ENCODE results near the gene DAB1. TPM values are rescaled to one million over a fixed set of nuclear protein-coding genes. Genes with fewer than 3 reads are reported as not detected.

Gene DAB1
- total and polyA plus RNA-seq, 2 of the 8 experiments (the other 6 are each of a cell fraction or from before 2014, with no cell fraction given) = 4.4 to 11.8 TPM

- DNase-seq (ENCODE audit: low read depth in 1 of 2, low spot score in 2 of 2) (no peak), FAIRE-seq (no peak)
- no peaks in the 10 kb centered on the region for H3K79me2 ChIP-seq (ENCODE audit: control insufficient read depth in 1 of 2, insufficient read depth in 2 of 2, low read length in 2 of 2)
- no peak overlapping the region for H3K9ac ChIP-seq (replicated peaks in 1 of 4; ENCODE audit: extremely low read depth in 1 of 4, low read depth in 3 of 4, low read length in 3 of 4)
- WGBS, 2 experiments (ENCODE audit: extremely low coverage in 1 of 2, insufficient coverage in 1 of 2, insufficient read length in 1 of 2, insufficient replicate concordance in 2 of 2, low coverage in 1 of 2, low lambda C conversion rate in 2 of 2, missing lambda C conversion rate in 1 of 2) = 95% methylated on average over 8 of the region's 8 CpGs; no CpG with 5 or more reads in 1 of the 2 experiments
- H3K4ac ChIP-seq (replicated peaks; ENCODE audit: insufficient read length, low read depth, low read length) = no peak overlapping the region
- H4K91ac ChIP-seq (replicated peaks; ENCODE audit: insufficient read length, low read length) = no peak overlapping the region
- no peaks in the 10 kb centered on the region for H3K27me3 ChIP-seq (replicated peaks in 1 of 4; ENCODE audit: control insufficient read depth in 3 of 4, extremely low read depth in 1 of 4, insufficient read depth in 3 of 4, low read length in 3 of 4)
- H2BK120ac ChIP-seq (replicated peaks; ENCODE audit: low read depth, low read length) = no peak overlapping the region
- H3K56ac ChIP-seq (replicated peaks; ENCODE audit: insufficient read length, low read depth, low read length) = no peak overlapping the region
- H3K14ac ChIP-seq (ENCODE audit: insufficient read length) = no peak overlapping the region
- no peak overlapping the region for H3K18ac ChIP-seq (ENCODE audit: extremely low read depth, low read length)
- CTCF ChIA-PET (ENCODE audit: partially characterized antibody) = interaction anchor here (1.4 to 1.5 kb wide), 2 partner anchors 21 to 110 kb away, joined by 3 read pairs; no protein-coding TSS in a partner anchor
- H2BK20ac ChIP-seq (ENCODE audit: low read length) = no peak overlapping the region
- H2BK5ac ChIP-seq (ENCODE audit: low read depth, low read length) = 0 out of 2 replicates have a peak overlapping the region, but pooled peaks have one; percentile 10
- no peak overlapping the region for H4K5ac ChIP-seq (ENCODE audit: insufficient read length, low read depth, low read length)
- no peak overlapping the region for H2AFZ ChIP-seq (ENCODE audit: low read length)
- H3K4me3 ChIP-seq (ENCODE audit: extremely low read depth in 1 of 4, insufficient read depth in 2 of 4, low read depth in 3 of 4, low read length in 4 of 4) = no peak overlapping the region
- no peaks in the 10 kb centered on the region for H3K79me1 ChIP-seq (ENCODE audit: low read depth, low read length)
- no peak overlapping the region for H4K8ac ChIP-seq (ENCODE audit: extremely low read depth, insufficient read depth, low read length)
- H3K23me2 ChIP-seq (ENCODE audit: low read depth, low read length) = no peaks in the 10 kb centered on the region
- H3K27ac ChIP-seq (ENCODE audit: low read depth, low read length) = no peak overlapping the region
- no peak overlapping the region for H2AK5ac ChIP-seq (ENCODE audit: low read depth, low read length)
- no peak overlapping the region for H2BK15ac ChIP-seq (ENCODE audit: low read length)
- POLR2A ChIA-PET (ENCODE audit: partially characterized antibody) = no interaction called here
- no peak overlapping the region for H3K4me2 ChIP-seq (ENCODE audit: insufficient read depth in 1 of 2, low read depth in 2 of 2, low read length in 2 of 2)
- no peaks in the 10 kb centered on the region for H3K36me3 ChIP-seq (ENCODE audit: control insufficient read depth in 2 of 4, insufficient read depth in 4 of 4, low read length in 3 of 4)
- no peak for TF ChIP-seq USF2 (IDR thresholded peaks at IDR 0.05; ENCODE audit: low read length)
- no peak for TF ChIP-seq CTCF (IDR thresholded peaks at IDR 0.05; ENCODE audit: control extremely low read depth in 1 of 3, insufficient read depth in 1 of 3, low read depth in 1 of 3, low read length in 3 of 3)
- no peak for TF ChIP-seq TBP (IDR thresholded peaks at IDR 0.05; ENCODE audit: low read depth, low read length)
- no peak for TF ChIP-seq SP2 (IDR thresholded peaks at IDR 0.05; ENCODE audit: low read length)
- no peak for TF ChIP-seq NRF1 (IDR thresholded peaks at IDR 0.05; ENCODE audit: low read depth, low read length)
- no peak for TF ChIP-seq SIRT6 (IDR thresholded peaks at IDR 0.05; ENCODE audit: low read length)
- H4K20me1 ChIP-seq (replicated peaks in 1 of 2; ENCODE audit: control insufficient read depth in 1 of 2, insufficient read depth in 2 of 2, low read length in 2 of 2) = no peaks in the 10 kb centered on the region
- no peak overlapping the region for H3K23ac ChIP-seq (ENCODE audit: insufficient read length)
- no peaks in the 10 kb centered on the region for H3K9me3 ChIP-seq (ENCODE audit: insufficient read depth in 2 of 2, low read depth in 1 of 2, low read length in 1 of 2)
- H3K4me1 ChIP-seq (replicated peaks in 1 of 4; ENCODE audit: control insufficient read depth in 3 of 4, insufficient read depth in 4 of 4, low read length in 3 of 4) = peaks cover 0 to 4% (median 2%) of the 10 kb centered on the region in 4 experiments; a peak in 3 of 7 replicates
- no peak overlapping the region for H2BK12ac ChIP-seq (ENCODE audit: low read depth, low read length)
These were observed 152.7 kb downstream of the DAB1 start for GRCh38 chr1:57270927-57271698.

Data from H1 (cell line).